SK-N-SH (cell line): ENCODE data around the gene TBCD.

Experiments used
- CHD2 ChIP-seq: fragments of 150-350 bp; IDR thresholded peaks from 2 replicates; pipeline ENCODE4 v1.6.1; 2018; ENCODE audit warnings: low read length; ENCODE audit not compliant: partially characterized antibody
- EP300 ChIP-seq, 2 experiments: IDR thresholded peaks; 2 replicates each; pipeline versions ENCODE4 v1.4.0 to v1.6.1; 2012; ENCODE audit warnings: borderline replicate concordance in 1 of 2, low read depth in 1 of 2, low read length in 1 of 2
- FOSL2 ChIP-seq: IDR thresholded peaks from 2 replicates; pipeline ENCODE4 v1.4.0; 2012; ENCODE audit warnings: low read depth, mild to moderate bottlenecking, moderate library complexity, borderline replicate concordance
- FOXJ3 ChIP-seq: sonication (generic); formaldehyde crosslinking; IDR thresholded peaks from 2 replicates; pipeline ENCODE4 v1.5.1; 2020; ENCODE audit warnings: mild to moderate bottlenecking, missing genetic modification reagents
- GABPA ChIP-seq: IDR thresholded peaks from 2 replicates; pipeline ENCODE4 v1.4.0; 2012; ENCODE audit warnings: low read depth, mild to moderate bottlenecking
- POLR2AphosphoS5 ChIP-seq: IDR thresholded peaks from 2 replicates; pipeline ENCODE4 v1.6.1; 2012; ENCODE audit warnings: low read depth, low read length
- RFX5 ChIP-seq: IDR thresholded peaks from 2 replicates; pipeline ENCODE4 v1.6.1; 2012; ENCODE audit warnings: mild to moderate bottlenecking, improper control_type of control experiment, low read length
- SMC3 ChIP-seq: IDR thresholded peaks from 2 replicates; pipeline ENCODE4 v1.6.1; 2012; ENCODE audit warnings: low read depth, low read length, improper control_type of control experiment
- TAF1 ChIP-seq: IDR thresholded peaks from 2 replicates; pipeline ENCODE4 v1.6.1; 2012; ENCODE audit warnings: low read depth, mild to moderate bottlenecking, low read length, moderate library complexity, borderline replicate concordance
- TCF12 ChIP-seq: IDR thresholded peaks from 2 replicates; pipeline ENCODE4 v1.4.0; 2012
- TF ChIP-seq, protein P1 (sequence below): fragments of 150-350 bp; IDR thresholded peaks from 2 replicates; pipeline ENCODE4 v1.6.1; 2017; ENCODE audit warnings: antibody characterized with exemption, low read length, low read depth, borderline replicate concordance
- TF ChIP-seq, protein P2 (sequence below): fragments of 200-600 bp; sonication (generic); IDR thresholded peaks from 2 replicates; pipeline ENCODE4 v1.6.1; 2017; ENCODE audit warnings: antibody characterized with exemption, mild to moderate bottlenecking, moderate library complexity
- TF ChIP-seq, protein P3 (sequence below): IDR thresholded peaks from 2 replicates; pipeline ENCODE4 v1.6.1; 2012; ENCODE audit warnings: mild to moderate bottlenecking, low read depth, low read length, moderate library complexity

DNA sequence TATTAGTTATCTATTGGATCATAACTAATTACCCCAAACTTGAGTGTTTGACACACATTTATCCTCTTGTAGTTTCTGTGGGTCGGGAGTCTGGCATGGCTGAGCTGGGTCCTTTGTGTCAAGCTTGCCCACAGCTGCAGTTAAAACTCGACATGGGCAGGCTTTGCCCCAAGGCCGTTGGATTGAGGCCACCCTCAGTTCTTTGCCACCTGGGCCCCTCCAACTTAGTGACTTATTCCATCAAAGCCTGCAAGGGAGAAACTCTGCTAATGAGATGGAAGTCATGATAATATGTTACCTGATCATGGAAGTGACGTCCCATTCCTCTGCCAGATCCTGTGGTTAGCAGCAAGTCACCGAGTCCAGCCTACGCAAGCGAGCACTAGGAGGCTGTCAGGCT lies 17.2 kb downstream of the TBCD start:
- TF ChIP-seq, protein P1, sequence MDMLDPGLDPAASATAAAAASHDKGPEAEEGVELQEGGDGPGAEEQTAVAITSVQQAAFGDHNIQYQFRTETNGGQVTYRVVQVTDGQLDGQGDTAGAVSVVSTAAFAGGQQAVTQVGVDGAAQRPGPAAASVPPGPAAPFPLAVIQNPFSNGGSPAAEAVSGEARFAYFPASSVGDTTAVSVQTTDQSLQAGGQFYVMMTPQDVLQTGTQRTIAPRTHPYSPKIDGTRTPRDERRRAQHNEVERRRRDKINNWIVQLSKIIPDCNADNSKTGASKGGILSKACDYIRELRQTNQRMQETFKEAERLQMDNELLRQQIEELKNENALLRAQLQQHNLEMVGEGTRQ = no peak
- TF ChIP-seq, protein P2, sequence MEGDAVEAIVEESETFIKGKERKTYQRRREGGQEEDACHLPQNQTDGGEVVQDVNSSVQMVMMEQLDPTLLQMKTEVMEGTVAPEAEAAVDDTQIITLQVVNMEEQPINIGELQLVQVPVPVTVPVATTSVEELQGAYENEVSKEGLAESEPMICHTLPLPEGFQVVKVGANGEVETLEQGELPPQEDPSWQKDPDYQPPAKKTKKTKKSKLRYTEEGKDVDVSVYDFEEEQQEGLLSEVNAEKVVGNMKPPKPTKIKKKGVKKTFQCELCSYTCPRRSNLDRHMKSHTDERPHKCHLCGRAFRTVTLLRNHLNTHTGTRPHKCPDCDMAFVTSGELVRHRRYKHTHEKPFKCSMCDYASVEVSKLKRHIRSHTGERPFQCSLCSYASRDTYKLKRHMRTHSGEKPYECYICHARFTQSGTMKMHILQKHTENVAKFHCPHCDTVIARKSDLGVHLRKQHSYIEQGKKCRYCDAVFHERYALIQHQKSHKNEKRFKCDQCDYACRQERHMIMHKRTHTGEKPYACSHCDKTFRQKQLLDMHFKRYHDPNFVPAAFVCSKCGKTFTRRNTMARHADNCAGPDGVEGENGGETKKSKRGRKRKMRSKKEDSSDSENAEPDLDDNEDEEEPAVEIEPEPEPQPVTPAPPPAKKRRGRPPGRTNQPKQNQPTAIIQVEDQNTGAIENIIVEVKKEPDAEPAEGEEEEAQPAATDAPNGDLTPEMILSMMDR = no peak
- TF ChIP-seq FOSL2 (no peak), TAF1 (no peak), TCF12 (no peak), EP300 (IDR thresholded peaks at IDR 0.05; ENCODE audit: borderline replicate concordance in 1 of 2, low read depth in 1 of 2, low read length in 1 of 2) (no peak), RFX5 (no peak), FOXJ3 (CRISPR knock-in tag) (no peak), CHD2 (no peak), POLR2AphosphoS5 (no peak), GABPA (no peak), SMC3 (no peak)
- TF ChIP-seq, protein P3, sequence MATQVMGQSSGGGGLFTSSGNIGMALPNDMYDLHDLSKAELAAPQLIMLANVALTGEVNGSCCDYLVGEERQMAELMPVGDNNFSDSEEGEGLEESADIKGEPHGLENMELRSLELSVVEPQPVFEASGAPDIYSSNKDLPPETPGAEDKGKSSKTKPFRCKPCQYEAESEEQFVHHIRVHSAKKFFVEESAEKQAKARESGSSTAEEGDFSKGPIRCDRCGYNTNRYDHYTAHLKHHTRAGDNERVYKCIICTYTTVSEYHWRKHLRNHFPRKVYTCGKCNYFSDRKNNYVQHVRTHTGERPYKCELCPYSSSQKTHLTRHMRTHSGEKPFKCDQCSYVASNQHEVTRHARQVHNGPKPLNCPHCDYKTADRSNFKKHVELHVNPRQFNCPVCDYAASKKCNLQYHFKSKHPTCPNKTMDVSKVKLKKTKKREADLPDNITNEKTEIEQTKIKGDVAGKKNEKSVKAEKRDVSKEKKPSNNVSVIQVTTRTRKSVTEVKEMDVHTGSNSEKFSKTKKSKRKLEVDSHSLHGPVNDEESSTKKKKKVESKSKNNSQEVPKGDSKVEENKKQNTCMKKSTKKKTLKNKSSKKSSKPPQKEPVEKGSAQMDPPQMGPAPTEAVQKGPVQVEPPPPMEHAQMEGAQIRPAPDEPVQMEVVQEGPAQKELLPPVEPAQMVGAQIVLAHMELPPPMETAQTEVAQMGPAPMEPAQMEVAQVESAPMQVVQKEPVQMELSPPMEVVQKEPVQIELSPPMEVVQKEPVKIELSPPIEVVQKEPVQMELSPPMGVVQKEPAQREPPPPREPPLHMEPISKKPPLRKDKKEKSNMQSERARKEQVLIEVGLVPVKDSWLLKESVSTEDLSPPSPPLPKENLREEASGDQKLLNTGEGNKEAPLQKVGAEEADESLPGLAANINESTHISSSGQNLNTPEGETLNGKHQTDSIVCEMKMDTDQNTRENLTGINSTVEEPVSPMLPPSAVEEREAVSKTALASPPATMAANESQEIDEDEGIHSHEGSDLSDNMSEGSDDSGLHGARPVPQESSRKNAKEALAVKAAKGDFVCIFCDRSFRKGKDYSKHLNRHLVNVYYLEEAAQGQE = no peak
